HG03571 (cell line): ENCODE results near the gene GALT.

Source experiments
- ATAC-seq: cut with Tn5 transposase; IDR thresholded peaks from one replicate; pipeline ENCODE4 v1.9.1; 2021; ENCODE audit not compliant: unreplicated experiment

Gene GALT

DNA sequence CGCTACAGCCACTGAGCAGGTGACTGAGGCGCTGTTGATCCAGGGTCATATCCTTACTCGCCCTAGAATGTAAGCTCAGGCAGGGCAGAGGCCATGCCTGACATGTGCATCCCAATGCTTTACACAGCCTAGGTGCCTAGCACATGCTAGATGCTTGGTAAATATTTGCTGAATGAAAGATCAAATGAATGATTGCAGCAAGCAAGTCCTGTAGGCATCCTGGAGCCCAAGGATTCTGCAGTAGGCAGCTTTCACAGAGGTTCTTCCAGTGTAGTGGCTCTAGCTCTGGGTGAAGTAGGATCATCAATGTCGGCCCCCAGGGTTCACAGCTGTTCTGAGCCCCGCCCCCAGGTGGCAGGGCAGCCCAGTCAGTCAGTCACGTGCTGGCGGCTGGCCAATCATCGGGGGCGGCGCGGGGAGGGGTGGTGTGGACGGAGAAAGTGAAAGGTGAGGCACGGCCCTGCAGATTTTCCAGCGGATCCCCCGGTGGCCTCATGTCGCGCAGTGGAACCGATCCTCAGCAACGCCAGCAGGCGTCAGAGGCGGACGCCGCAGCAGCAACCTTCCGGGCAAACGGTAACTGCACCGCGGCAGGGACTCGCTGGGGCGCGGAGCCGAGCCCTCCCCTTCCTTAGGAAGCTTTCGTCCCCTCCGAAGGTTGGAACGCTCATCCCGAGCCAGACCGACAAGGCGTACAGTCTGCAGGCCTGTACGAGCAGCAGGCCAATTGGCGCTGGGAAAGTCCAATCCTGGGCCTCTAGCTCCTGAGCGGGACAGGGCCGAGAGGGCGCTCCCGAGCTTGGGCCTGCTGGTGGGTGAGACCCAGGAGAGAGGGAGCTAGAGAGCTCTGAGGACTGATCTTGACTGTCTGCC, at the start of gene GALT:
TSS of gene GALT (plus strand) at position 465 of the 873 bp plus-strand sequence. CDS start at position 495, 30 bp downstream.
- peak; percentile 84 for ATAC-seq

DNA sequence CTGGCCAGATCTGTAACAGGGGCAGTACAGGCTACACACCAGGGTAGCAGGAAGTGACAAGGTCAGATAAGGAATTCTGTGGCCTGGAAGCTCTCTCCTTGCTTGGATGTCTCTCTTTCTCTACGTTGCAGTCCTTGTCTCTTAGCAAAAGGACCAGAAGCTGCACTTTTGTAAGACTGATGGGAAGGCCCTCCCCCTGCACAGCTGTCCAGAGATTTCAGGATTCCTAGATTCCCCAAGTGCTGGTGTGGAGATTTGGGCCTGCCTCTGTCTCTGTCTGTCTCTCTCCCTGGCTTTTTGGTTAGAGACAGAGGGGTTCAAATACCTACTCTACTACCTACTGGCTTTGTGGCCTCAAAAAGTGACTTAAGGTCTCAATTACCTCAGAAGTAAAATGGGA, 46.9 kb upstream of the GALT start:
- ATAC-seq: no peak

- no peak for ATAC-seq
These were observed 45.6 kb upstream of the GALT start for GRCh38 chr9:34600908-34601307.

GRCh38 chr9:34601937-34602573, 44.4 kb upstream of the GALT start:
- no peak for ATAC-seq

DNA sequence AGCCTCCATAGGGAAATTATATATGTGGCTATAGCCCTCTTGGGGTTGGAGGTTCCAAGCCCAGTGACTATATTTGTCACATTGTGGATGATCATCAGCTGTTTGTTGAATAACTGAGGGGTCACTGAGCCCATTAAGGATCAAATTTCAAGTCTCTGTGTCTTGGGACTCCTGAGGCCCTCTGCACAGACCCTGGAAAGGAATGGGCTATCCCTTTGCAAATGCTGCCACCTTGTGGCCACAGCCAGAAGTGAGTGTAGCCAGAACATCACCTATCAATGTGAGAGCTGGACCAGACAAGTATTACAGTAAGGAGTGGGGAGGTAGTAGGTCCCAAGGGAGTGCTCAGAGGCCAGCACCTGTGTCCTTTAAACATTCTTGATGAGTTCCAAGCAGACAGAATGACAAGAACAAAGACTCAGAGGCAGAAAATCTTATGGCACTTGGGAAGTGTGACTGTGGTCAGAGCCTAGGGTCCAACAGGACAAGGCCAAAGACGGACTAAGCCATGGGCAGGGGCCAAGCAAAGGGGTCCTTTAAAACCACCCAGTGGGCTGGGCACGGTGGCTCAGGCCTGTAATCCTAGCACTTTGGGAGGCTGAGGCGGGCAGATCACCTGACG, 42.8 kb upstream of the GALT start:
- ATAC-seq: no peak

- no peak for ATAC-seq
These were observed 40.3 kb upstream of the GALT start for GRCh38 chr9:34606190-34606589.

GRCh38 chr9:34606905-34607304, 39.6 kb upstream of the GALT start:
- no peak for ATAC-seq

GRCh38 chr9:34607331-34607730, 39.1 kb upstream of the GALT start:
- no peak for ATAC-seq

GRCh38 chr9:34610434-34611206, 35.9 kb upstream of the GALT start:
- no peak for ATAC-seq

GRCh38 chr9:34611251-34611810, 35.1 kb upstream of the GALT start:
- ATAC-seq: no peak

DNA sequence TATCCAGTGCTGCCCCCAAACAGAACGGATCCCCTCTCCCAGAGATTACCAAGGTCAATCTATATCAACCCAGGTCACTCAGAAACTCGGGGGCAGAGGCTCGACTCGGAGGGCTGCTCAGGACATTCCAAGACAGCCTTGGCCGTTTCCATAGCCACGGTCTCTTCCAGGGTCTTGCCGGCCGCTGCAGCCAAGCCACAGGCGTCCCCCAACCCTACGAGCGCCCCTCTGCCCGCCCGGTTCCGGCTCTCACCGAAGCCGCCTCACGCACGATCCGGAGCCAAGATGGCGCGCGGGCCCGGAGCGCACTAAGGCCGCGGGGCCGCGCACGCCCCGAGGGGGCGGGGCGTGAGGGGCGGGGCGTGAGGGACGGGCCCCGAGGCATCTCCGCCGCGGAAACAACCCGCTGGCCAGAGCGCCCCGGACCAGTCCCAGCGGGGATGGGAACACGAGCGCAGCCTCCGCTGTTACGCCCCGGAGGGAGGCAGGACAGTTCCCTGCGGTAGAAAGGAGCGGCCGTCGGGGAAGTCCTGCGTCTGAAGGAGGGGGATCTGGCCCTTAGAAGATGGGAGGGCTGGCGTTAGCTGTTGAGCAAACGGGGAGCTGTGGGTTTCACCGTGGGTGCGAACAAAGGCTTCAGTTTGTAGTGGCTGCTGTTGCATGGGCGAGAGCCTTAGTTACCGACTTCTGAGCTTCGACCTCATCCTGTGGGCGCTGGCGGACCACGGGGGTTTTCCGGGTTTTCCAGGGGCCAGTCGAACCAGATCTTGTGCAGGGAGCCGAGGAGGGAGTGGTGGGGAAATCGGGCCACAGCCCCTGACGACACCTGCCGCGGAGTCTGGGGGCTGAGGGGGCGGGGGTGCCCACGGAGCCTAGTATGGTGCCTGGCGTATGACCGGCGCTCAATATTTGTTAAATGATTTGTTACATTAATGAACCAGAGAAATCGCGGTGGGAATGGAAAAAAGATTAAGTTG, 34.4 kb upstream of the GALT start, which contains the start of gene RPP25L:
TSS of gene RPP25L (minus strand) at position 287 of the 977 bp plus-strand sequence. CDS start 801 bp downstream, outside the sequence.
- ATAC-seq: peak; percentile 81

- no peak for ATAC-seq
These were observed 33.6 kb upstream of the GALT start for GRCh38 chr9:34612788-34613390.

- ATAC-seq: no peak
These were observed 31.3 kb upstream of the GALT start for GRCh38 chr9:34615132-34615531.

GRCh38 chr9:34620061-34620994, 26.1 kb upstream of the GALT start, which contains the start of gene DCTN3:
Gene DCTN3 (minus strand): TSS chr9:34620495. CDS start chr9:34620464, 31 bp downstream.
- ATAC-seq: peak; percentile 96

GRCh38 chr9:34623374-34624235, 22.9 kb upstream of the GALT start:
- no peak for ATAC-seq

- ATAC-seq: no peak
These were observed 21.8 kb upstream of the GALT start for GRCh38 chr9:34624475-34625185.
